GM04504 (cell line): ENCODE data around the gene MRPL38.
"Not testable (repeated sequence)": the region's sequence is repeated elsewhere in the genome, so short reads cannot be mapped to it uniquely, and the experiment has no call there.

Experiments
- DNase-seq: peaks from one replicate; pipeline ENCODE4 v3.0.0-alpha.2; 2012; ENCODE audit warnings: low read depth

The MRPL38 gene

GRCh38 chr17:75876190-75876937 is 28.3 kb downstream of the MRPL38 start:
- no peak for DNase-seq

GRCh38 chr17:75875940-75876189 is 28.8 kb downstream of the MRPL38 start:
- DNase-seq = no peak

- no peak for DNase-seq
Observed at GRCh38 chr17:75875182-75875939, 29.3 kb downstream of the MRPL38 start.

- DNase-seq = no peak
Observed at GRCh38 chr17:75874323-75875181, 30.1 kb downstream of the MRPL38 start.

GRCh38 chr17:75873587-75874322 is 30.9 kb downstream of the MRPL38 start:
- no peak for DNase-seq

GRCh38 chr17:75872434-75873351 is 32.0 kb downstream of the MRPL38 start:
- peak; percentile 53 for DNase-seq

- not testable (repeated sequence) for DNase-seq
Observed at GRCh38 chr17:75870228-75870627, 34.5 kb downstream of the MRPL38 start.

- no peak for DNase-seq
Observed at GRCh38 chr17:75869282-75870141, 35.2 kb downstream of the MRPL38 start.

GRCh38 chr17:75868730-75869281 is 35.9 kb downstream of the MRPL38 start:
- DNase-seq = not testable (repeated sequence)

GRCh38 chr17:75865404-75866188 is 39.1 kb downstream of the MRPL38 start:
- DNase-seq = not testable (repeated sequence)

GRCh38 chr17:75864887-75865286 is 39.8 kb downstream of the MRPL38 start:
- DNase-seq = not testable (repeated sequence)

- peak; percentile 50 for DNase-seq
Observed at GRCh38 chr17:75864448-75864871, 40.2 kb downstream of the MRPL38 start.

GRCh38 chr17:75861927-75862317 is 42.8 kb downstream of the MRPL38 start:
- DNase-seq = no peak

GRCh38 chr17:75859358-75859757 is 45.3 kb downstream of the MRPL38 start:
- DNase-seq = not testable (repeated sequence)

- DNase-seq = no peak
Observed at GRCh38 chr17:75856062-75856756, 48.5 kb downstream of the MRPL38 start.

- DNase-seq = peak; percentile 99
Observed at GRCh38 chr17:75855310-75856061, 49.2 kb downstream of the MRPL38 start, which contains the start of gene WBP2. TSS of gene WBP2 (minus strand) at chr17:75855335. CDS start at chr17:75855297, 38 bp downstream.

GRCh38 chr17:75854881-75855309 is 49.8 kb downstream of the MRPL38 start:
- DNase-seq = no peak
